ENCODE results near the gene RNU5D-1. TPM values are rescaled to one million over a fixed set of nuclear protein-coding genes. Genes with fewer than 3 reads are reported as not detected.
A peak's percentile ranks its signal among the peaks of the same experiment; 100 is the strongest.

Gene RNU5D-1
- total and polyA plus RNA-seq, 2 of the 13 experiments (the other 11 are each of a cell fraction or from before 2014, with no cell fraction given): 165 TPM; not detected in 1

DNA sequence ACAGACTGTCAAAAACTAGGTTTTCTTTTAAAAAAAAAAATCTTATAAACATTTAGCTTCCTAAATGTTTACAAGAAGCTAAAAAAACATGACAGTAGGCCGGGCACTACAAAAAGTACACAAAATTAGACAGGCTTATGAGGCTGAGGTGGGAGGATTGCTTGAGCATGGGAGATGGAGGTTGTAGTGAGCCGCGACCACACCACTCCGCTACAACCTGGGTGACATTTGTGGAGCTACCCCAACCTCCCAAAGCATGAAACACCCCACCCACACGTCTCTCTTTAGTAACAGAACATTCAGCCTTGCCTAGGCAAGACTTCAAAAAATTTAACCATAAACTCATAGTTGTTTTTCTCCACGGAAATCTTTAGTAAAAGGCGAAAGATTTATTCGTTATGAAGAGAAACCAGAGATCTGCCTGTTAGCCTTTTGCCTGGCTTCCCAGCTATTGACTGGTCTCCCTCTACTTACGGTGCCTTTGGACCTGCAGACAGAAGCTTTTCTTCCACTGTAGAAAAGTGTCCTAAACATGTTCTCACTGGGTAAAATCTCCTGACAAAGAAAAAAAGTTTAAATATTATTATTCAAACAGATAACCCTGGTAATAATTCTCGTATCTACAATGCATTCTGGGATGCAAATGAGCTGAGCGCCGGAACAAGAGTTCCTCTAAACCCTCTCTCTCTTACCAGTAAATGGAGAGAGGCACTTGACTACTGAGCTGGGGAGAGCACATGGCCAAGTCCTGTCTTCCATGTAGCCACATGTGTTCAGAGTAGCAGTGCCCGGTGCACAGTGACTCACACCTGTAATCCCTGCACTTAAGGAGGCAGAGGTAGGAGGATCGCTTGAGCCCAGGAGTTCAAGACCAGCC is 9.2 kb downstream of the RNU5D-1 start (continued):
- TF ChIP-seq, protein P1, sequence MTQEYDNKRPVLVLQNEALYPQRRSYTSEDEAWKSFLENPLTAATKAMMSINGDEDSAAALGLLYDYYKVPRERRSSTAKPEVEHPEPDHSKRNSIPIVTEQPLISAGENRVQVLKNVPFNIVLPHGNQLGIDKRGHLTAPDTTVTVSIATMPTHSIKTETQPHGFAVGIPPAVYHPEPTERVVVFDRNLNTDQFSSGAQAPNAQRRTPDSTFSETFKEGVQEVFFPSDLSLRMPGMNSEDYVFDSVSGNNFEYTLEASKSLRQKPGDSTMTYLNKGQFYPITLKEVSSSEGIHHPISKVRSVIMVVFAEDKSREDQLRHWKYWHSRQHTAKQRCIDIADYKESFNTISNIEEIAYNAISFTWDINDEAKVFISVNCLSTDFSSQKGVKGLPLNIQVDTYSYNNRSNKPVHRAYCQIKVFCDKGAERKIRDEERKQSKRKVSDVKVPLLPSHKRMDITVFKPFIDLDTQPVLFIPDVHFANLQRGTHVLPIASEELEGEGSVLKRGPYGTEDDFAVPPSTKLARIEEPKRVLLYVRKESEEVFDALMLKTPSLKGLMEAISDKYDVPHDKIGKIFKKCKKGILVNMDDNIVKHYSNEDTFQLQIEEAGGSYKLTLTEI (CRISPR knock-in tag; conservative IDR thresholded peaks at IDR 0.05): no peak
- TF ChIP-seq ZNF333 (CRISPR knock-in tag; IDR thresholded peaks at IDR 0.05; ENCODE audit: borderline replicate concordance) (no peak), AGO2 (optimal IDR thresholded peaks at IDR 0.05; ENCODE audit: low read depth, low read length) (no peak), TEAD2 (CRISPR knock-in tag; IDR thresholded peaks at IDR 0.05) (no peak), ZKSCAN8 (CRISPR knock-in tag; IDR thresholded peaks at IDR 0.05; ENCODE audit: borderline replicate concordance) (peak; percentile 77; the same call in 1 of the 2 replicates), KDM6A (CRISPR knock-in tag; IDR thresholded peaks at IDR 0.05; ENCODE audit: low read depth) (peak; percentile 27; the same call in 1 of the 2 replicates), NBN (conservative IDR thresholded peaks at IDR 0.05) (no peak), ZMYM2 (CRISPR knock-in tag; IDR thresholded peaks at IDR 0.05) (0 out of 2 replicates have a peak, but pooled peaks have one; percentile 17), ZNF660 (CRISPR knock-in tag; IDR thresholded peaks at IDR 0.05; ENCODE audit: borderline replicate concordance, low read depth) (no peak), PCBP2 (optimal IDR thresholded peaks at IDR 0.05; ENCODE audit: low read depth, low read length, poor library complexity, severe bottlenecking) (peak; percentile 63), SIN3B (IDR thresholded peaks at IDR 0.05; ENCODE audit: low read length) (peak; percentile 80; the same call in 1 of the 2 replicates), SETDB1 (CRISPR knock-in tag; IDR thresholded peaks at IDR 0.05; ENCODE audit: borderline replicate concordance) (no peak), PITX1 (CRISPR knock-in tag; IDR thresholded peaks at IDR 0.05) (peak; percentile 56; the same call in 1 of the 2 replicates), ZNF530 (CRISPR knock-in tag; IDR thresholded peaks at IDR 0.05; ENCODE audit: low read depth) (no peak)
- TF ChIP-seq, protein P2, sequence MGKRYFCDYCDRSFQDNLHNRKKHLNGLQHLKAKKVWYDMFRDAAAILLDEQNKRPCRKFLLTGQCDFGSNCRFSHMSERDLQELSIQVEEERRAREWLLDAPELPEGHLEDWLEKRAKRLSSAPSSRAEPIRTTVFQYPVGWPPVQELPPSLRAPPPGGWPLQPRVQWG (CRISPR knock-in tag; IDR thresholded peaks at IDR 0.05; ENCODE audit: borderline replicate concordance, low read depth): no peak
- TF ChIP-seq, protein P3, sequence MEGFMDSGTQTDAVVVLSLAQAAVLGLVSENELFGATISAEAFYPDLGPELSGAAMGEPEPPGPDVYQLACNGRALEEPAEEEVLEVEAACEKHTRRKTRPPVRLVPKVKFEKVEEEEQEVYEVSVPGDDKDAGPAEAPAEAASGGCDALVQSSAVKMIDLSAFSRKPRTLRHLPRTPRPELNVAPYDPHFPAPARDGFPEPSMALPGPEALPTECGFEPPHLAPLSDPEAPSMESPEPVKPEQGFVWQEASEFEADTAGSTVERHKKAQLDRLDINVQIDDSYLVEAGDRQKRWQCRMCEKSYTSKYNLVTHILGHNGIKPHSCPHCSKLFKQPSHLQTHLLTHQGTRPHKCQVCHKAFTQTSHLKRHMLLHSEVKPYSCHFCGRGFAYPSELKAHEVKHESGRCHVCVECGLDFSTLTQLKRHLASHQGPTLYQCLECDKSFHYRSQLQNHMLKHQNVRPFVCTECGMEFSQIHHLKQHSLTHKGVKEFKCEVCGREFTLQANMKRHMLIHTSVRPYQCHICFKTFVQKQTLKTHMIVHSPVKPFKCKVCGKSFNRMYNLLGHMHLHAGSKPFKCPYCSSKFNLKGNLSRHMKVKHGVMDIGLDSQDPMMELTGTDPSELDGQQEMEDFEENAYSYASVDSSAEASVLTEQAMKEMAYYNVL (CRISPR knock-in tag; IDR thresholded peaks at IDR 0.05; ENCODE audit: borderline replicate concordance): no peak
- TF ChIP-seq, protein P4, sequence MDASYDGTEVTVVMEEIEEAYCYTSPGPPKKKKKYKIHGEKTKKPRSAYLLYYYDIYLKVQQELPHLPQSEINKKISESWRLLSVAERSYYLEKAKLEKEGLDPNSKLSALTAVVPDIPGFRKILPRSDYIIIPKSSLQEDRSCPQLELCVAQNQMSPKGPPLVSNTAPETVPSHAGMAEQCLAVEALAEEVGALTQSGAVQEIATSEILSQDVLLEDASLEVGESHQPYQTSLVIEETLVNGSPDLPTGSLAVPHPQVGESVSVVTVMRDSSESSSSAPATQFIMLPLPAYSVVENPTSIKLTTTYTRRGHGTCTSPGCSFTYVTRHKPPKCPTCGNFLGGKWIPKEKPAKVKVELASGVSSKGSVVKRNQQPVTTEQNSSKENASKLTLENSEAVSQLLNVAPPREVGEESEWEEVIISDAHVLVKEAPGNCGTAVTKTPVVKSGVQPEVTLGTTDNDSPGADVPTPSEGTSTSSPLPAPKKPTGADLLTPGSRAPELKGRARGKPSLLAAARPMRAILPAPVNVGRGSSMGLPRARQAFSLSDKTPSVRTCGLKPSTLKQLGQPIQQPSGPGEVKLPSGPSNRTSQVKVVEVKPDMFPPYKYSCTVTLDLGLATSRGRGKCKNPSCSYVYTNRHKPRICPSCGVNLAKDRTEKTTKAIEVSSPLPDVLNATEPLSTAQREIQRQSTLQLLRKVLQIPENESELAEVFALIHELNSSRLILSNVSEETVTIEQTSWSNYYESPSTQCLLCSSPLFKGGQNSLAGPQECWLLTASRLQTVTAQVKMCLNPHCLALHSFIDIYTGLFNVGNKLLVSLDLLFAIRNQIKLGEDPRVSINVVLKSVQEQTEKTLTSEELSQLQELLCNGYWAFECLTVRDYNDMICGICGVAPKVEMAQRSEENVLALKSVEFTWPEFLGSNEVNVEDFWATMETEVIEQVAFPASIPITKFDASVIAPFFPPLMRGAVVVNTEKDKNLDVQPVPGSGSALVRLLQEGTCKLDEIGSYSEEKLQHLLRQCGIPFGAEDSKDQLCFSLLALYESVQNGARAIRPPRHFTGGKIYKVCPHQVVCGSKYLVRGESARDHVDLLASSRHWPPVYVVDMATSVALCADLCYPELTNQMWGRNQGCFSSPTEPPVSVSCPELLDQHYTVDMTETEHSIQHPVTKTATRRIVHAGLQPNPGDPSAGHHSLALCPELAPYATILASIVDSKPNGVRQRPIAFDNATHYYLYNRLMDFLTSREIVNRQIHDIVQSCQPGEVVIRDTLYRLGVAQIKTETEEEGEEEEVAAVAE (CRISPR knock-in tag; IDR thresholded peaks at IDR 0.05; ENCODE audit: borderline replicate concordance): 0 out of 2 replicates have a peak, but pooled peaks have one; percentile 33

Data from HepG2 (cell line).